Tongue (tissue), 2 donors: ENCODE results near the gene CAPN15. TPM values are rescaled to one million over a fixed set of nuclear protein-coding genes. Genes with fewer than 3 reads are reported as not detected.

Experiments used
- DNase-seq: peaks from one replicate; pipeline ENCODE4 v3.0.0-alpha.2; 2015
- total RNA-seq: library from RNA; depleted of rRNA; stranded (reverse); fragments of >200 nt; gene quantifications from one replicate; pipeline ENCODE4 v1.2.3, GENCODE V29; 2014

Gene CAPN15
- total RNA-seq, 1 donor from 2014 or later, result 23.7 TPM

DNA sequence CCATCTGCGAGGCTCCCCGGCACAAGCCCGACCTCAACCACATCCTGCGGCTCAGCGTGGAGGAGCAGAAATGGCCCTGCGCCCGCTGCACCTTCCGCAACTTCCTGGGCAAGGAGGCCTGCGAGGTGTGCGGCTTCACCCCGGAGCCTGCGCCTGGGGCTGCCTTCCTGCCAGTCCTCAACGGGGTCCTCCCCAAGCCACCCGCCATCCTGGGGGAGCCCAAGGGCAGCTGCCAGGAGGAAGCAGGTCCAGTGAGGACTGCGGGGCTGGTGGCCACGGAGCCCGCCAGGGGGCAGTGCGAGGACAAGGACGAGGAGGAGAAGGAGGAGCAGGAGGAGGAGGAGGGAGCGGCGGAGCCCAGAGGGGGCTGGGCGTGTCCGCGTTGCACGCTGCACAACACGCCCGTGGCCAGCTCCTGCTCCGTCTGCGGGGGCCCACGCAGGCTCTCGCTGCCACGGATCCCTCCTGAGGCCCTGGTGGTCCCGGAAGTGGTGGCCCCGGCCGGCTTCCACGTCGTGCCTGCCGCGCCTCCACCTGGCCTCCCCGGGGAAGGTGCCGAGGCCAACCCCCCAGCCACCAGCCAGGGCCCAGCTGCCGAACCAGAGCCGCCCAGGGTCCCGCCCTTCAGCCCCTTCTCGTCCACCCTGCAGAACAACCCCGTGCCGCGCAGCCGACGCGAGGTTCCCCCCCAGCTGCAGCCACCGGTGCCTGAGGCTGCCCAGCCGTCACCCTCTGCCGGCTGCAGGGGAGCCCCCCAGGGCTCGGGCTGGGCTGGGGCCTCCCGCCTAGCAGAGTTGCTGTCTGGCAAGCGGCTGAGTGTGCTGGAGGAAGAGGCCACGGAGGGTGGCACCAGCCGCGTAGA lies 19.6 kb downstream of the CAPN15 start:
- DNase-seq, result no peak

DNA sequence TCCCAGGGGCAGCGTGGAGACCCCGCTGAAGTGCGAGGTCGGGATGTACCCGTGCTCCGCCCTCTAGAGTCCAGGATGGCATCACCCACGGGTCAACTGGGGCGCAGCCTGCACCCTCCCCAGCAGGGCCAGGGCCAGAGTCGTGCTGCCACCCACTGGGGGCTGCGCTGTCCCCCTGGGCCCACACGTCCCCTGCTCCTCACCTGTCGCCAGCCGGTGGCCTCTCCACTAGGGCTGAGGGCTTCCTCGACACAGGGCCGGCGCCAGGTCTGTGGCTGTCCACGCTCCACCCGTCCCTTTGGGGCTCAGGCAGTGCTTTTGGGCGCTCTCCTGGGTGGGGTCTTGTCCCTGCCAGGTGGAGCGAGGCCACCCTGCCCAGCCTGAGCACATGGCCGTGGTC lies 21.1 kb downstream of the CAPN15 start:
- DNase-seq, result no peak

DNA sequence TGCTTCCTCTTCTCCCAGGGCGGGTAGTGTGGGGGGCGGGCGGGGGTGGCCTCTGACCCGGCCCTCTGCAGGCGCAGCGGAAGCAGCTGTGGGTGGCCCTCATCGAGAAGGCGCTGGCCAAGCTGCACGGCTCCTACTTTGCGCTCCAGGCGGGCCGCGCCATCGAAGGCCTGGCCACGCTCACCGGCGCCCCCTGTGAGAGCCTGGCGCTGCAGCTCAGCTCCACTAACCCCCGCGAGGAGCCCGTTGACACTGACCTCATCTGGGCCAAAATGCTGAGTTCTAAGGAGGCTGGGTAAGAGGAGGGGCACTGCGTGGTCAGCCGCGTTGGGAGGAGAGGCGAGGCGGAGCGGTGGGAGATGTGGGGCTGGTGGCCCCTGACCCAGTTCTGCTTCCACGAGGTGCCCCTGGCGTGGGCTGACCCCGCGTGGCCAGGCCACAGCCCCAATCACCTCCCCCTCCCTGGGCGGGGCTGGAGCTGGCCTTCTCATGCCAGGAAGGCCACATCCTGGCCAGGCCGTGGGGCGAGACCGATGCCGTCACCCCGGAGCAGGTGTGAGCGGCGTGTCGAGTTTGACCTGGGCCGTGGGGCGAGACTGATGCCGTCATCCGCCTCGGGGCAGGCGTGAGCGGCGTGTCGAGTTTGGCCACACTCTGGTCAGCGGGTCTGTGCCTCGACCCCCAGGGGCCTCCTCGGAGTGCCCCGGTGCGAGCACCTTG lies 22.2 kb downstream of the CAPN15 start:
- no peak for DNase-seq

DNA sequence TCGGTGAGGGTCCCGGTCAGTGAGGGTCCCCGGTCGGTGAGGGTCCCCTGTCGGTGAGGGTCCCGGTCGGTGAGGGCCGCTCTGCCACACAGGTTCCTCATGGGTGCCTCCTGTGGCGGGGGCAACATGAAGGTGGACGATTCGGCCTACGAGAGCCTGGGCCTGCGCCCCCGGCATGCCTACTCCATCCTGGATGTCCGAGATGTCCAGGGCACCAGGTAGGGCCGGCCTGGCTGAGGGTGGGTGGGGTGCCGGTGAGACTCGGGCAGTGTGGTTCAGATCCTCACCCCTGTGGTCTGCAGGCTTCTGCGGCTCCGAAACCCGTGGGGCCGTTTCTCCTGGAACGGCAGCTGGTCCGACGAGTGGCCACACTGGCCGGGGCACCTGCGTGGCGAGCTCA lies 23.7 kb downstream of the CAPN15 start:
- no peak for DNase-seq

DNA sequence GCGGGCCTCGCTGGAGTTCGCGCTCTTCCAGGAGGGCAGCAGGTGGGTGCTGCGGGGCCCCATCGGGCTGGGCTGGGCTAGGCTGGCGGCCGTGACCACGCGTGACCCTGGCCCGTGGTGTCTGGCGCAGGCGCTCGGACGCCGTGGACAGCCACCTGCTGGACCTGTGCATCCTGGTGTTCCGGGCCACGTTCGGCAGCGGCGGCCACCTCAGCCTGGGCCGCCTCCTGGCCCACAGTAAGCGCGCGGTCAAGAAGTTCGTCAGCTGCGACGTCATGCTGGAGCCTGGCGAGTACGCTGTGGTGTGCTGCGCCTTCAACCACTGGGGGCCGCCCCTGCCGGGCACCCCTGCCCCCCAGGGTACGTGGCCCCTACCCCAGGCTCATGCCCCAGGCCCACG lies 24.7 kb downstream of the CAPN15 start:
- DNase-seq, result no peak

DNA sequence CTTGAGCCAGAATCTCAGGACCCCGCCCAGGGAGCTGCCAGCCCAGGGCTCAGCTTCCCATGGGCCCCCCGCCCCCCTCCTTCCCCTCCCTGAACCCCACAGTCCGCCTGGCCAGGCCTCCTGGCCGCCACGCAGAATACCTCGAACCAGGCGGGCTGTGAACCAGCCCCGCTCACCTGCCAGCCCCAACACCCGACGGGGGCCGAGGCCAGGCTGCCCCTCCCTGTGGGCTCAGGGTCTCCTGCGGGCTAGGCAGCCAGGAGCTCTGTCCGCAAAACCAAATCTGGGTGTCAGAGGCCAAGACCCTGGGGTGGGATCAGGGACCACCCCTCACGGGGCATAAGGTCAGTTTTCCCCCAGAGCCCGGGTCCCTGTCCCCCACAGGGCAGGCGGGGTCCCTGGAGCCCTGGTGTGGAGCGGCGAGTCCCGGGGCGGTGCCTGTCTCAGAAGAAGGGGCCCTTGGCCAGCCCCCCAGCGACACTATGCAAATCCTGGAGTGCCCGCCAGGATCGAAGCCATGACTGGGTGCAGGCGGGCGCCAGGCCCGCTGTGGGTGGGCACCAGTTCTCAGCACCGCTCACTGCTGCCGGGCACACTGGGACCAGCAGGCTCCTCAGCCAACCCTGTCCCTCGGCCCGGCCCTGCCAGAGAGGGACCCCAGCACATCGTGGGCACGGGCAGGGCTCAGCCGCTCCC lies 26.2 kb downstream of the CAPN15 start:
- no peak for DNase-seq

DNA sequence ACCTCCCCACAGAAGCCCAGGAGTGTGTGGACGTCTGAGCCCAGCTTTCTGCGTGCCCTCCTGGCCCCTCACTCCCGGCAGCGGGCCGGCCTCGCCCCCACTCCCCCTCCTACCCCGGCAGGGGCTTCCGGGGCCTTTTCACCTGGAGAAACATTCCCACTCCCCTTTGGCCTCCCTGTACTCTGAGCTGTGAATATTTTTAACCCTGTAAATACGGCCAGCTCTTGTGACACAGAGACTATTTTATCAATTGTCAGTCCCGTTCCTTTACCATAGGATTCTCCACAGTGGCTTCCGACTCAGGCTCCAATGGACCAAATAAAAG lies 26.7 kb downstream of the CAPN15 start:
- DNase-seq, result no peak

DNA sequence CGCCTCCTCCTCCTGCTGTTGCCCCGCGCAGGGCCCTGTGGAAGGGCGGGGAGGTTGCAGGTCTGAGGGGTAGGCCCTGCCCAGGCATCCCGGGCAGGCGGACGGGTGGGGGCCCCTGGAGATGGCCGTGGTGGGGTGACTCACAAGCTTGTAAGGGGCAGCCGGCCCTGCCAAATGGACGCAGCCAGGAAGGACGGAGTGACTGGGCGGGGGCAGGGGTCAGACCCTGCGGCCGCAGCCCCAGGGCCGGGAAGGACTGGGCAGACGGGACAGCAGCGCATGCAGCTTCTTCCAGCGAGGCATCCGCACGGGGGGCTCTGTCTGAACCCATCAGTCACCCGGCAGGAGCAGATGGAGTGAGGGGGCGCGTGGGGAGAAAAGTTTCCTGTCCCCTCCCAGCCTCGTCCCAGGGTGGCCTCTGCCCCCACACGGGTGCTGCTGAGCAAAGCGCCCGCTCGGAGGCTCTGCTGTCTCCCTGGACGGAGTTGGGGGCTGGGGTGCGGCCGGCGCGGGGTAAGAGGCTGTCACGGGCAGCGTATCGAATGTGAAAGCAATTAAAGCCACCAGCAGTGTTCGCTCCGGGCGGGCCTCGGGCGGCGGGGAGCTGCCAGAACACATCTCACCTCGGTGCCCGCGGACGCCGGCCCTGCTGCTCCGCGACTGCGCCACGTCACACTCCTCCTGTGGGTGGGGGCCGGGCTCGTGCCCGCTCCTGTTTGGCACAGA lies 27.3 kb downstream of the CAPN15 start:
- DNase-seq, result no peak

DNA sequence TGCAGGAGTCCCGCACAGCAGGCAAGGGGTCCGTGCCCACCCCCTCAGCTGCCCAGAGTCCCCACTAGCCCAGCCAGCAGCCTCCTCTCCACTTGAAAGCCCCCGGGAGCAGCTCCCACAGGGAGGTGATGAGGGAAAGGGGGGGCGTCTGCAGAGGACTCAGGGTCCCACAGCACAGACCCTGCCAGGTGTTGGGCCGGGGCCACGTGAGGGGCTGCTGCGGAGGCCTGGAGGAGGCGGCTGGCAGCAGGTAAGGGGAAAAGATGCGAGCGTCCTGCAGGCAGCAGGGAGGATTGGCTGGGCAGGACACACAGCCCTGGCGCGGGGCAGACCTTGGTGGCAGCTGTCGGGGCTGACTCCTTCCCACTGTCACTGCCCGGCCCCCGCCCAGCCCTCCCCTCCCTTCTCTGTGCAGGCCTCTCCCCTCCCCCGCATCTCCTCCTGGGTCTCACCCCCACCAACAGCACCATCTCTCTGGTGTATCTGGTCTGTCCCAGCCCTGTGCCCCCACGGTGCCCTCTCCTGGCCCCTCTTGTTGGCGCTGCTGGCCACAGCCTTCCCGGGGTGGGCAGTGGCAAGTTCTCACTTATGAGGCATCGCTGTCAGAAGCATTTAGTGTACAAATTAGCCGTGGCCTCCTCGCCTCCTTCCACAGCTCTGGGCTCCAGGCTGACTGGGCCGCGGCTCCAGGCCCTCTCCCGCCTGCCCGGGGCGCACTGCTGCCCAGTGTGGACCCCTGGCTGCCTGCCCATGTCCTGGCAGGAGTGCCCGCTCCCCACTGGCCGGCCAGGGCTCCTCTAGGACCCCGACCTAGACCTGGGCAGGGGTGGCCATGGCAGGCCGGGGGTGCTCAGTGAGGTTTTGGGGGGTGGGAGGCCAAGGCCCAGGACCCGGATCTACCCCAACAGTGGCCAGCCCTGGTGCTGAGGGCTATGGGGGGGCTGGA lies 28.3 kb downstream of the CAPN15 start:
- peak; percentile 57 for DNase-seq

DNA sequence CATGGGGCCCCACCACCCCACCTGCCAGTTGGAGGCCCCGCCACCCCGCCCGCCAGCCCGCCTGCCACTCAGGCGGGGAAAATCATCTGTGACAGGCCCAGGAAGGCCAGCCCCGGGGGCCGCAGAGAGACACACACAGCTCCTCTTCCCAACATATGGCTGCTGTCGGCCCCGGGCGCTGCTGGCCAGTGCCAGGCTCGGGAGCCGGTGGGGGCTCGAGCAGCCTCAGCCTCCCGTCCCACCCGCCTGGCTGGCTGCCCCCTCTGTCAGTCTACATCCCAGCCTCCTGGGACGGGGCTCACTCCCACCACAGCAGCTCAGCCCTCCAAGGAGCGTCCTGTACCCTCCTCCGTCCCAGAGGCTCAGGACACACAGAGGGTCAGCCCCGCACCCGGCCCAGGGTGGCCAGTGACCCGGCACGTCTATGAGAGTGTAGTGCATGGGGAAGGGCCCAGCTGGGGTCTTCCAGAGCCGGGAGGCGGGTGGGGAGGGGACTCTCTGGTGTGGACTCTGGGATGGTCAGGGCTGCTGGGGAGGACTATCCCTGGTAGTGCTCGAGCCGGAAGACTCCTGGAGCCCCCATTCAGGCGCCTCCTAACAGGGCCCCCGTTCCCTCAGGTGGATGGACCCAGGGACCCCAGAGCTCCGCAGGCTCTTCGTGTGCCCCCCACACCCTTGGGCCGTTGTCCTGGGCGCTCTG lies 29.1 kb downstream of the CAPN15 start:
- no peak for DNase-seq

DNA sequence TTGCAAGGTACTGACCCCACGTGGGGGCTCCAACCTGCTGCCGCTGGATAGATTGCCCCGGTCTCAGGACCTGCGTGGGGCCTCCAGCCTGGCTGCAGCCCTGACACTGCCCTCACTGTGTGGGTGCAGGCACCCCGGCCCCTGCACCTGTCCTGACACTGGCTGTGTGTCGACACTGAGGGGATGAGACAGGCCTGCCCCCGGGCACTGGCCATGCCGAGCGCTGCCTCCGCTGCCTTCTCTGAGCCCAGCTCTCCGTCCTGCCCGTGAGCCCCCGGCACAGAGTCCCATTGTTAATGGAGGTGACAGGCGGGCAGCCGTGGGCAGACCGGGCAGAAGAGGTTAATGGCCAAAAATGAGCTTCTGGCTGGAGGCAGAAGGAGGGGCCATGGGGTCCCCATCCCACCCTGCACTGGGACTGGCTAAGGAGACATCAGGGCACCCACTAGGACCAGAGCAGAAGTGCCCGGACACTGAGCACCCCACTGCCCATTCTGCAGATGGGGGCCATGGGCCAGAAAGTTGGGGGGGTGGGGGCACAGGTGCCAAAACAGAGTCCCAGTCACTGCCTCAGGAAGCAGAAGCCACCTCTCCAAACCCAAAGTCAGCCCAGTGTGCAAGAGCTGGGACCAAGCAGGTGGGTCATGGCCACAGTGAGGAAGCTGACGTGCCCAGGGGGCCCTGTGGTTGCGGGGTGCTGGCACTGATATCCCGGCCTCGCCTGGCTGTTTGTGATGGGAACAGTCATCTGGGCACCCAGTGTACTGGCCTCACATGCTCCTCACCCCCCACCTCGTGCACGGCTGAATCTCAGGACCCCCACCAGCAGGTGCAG lies 30.2 kb downstream of the CAPN15 start:
- no peak for DNase-seq

DNA sequence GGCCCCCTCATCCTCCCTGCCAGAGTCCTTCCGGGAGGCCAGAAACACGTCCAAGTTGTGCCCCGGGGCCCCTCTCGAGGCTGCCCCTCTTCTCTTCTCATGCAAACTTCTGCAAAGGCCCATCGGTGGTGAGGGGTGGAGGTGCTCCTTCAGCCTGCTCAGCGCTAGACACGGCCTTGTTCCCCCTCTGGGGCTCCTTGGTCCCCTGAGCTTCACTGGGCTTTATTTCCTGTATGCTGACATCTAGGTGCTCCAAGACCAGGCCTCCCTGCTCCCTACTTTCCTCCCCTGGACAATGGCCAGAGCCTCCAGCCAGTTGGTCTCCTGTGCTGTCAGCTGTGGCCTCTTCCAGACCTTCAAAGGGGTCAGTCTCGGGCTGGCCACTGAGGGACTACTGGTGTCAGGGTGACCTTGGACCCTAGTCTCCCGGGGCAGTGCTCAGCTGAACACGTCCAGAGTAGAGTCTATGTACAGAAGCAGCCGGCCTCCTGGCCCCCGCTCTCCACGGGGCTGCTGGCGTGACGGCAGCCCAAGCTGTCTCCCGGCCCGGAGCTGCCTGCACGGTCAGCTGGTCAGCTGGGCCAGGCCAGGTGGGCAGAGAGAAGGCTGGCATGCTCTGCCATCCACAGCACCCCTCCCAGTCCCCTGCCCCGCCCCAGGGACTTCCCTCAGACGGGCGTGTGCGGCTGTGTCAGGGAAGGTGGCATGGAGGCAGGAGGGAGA lies 30.9 kb downstream of the CAPN15 start:
- DNase-seq, result no peak

DNA sequence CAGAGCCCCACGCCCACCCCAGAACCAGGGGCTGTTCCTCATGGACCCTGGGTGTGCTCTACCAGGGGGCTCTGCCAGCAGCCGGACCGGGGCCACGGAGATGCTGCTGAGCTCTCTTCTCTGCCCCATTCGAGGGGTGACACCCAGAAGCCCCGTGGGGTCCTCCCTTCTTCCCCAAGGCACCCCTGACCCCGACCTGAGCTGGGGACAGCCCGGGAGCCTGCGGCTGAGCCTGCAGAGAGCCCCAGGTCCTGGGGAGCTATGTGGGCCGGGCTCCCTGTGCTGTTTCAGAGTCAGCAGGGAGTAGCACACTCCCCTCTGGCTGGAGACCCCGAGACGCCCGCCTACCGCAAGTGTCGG lies 31.5 kb downstream of the CAPN15 start:
- no peak for DNase-seq

DNA sequence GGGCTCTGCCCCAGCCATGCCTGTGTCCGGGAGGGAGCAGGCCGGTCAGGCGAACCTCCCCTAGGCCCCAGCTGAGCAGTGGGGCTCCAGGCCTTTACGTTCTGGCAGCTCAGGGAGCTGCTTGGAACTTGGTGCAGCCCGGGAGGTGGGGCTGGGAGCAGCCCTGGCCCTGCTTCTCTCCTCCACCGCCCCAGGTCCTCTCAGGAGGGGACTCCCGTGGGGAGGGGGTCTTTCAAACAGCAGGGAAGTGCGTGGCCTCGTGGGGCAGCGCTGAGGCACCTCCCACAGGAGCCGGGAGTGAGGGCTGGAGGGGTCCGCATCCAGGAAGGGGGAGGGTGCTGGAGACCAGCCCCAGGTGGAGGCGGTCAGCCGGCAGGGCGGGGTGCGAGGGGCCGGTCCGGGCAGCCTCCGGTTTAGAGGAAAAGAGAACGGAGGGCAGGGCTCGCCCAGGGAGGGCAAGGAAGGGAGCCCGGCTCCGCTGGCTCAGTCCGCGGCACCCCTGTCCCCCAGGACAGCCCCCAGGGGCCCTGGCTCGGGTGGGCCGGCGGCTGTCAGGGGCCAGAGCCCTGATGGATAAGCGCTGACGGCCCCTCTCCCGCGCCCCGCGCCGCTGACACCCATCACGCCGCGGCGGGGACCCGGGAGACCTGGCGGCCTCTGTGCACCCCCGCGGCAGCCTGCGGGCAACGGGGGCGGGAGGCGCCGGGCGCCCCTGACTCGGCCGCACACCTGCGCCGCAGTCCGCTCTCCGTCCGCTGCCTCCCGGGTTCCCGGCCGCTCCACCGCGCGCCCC lies 32.1 kb downstream of the CAPN15 start:
- no peak for DNase-seq

DNA sequence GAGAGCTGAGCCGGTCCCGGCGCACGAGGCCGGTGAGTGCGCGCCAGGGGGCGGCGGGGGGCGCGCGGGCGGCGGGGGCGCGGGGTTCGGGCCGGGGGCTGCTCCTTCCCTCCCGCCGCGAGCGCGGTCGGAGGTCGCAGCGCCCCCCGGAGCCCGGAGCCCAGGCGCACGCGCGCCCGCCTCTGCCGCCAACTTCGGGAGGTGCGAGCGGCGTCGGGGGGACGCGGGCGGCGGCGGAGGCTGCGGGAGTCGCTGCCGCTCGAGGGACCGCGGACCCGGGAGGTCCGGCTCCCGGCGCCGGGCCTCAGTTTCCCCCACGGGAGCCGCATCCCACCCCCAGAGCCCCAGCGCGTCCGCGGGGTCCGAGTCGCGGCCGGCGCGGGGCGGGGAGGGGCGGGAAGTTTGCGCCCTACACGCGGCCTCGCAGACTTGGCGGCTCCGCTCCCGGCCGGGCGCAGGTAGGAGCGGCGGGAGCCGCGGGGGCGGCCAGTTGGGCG lies 32.7 kb downstream of the CAPN15 start, which contains the start of gene PRR35:
Gene PRR35, plus strand, starts transcription at position 191 of the 497 bp plus-strand sequence. CDS start 2,901 bp downstream, outside the sequence.
- DNase-seq, result no peak

DNA sequence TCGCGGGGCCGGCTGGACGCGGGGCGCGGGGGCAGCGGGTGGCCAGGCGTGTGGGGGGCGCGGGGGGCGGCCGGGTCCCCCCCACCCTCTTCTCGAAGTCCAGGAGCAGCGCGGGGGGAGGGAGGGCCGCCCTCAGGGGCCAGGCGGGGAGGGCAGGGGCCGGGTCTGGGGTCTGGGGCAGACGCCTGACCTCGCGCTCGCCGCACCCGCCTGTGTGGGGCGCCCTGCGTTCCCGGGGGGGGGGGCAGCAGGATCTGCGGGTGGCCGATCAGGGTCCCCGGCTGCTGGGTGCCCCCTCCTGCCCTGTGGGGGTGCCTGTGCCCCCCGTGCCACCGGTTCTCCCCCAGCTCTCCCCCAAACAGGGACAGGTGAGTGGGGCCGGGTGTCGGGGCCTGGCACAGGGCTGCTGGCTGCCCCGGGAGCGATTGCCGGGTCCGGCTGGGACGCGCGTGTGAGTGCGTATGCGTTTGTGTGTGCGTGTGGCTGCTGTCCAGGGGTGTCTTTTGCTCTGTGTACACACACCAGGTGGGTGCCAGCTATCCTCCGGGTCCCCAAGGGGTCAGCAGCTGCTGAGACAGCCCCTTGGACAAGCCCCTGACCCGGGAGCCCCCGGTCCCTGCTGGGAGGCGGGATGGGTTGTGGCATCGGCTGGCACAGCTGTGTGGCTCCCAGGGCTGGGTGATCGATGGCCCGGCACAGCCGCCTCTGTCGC lies 33.3 kb downstream of the CAPN15 start:
- no peak for DNase-seq

DNA sequence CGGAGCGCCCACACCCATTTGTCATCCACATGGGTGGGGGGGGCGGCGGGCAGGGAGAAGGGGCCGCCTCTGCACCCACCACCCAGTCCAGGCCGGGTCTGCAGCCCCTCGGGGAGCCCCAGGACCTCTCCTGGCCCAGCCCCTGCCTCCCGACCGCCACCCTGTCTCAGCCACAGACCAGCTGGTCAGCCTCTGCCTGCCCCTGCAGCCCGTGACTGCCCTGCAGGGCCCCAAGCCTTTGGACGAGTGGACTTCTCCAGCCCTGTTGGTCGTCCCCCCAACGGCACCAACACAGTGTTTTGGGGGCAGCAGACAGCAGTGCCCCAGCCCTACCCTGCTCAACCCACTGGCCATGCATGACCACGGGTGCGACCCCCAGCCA lies 33.9 kb downstream of the CAPN15 start:
- no peak for DNase-seq
